Caco-2 (cell line): ENCODE measurements around the gene IL11. TPM values are rescaled to one million over a fixed set of nuclear protein-coding genes. Genes with fewer than 3 reads are reported as not detected.
A peak's percentile ranks its signal among the peaks of the same experiment; 100 is the strongest.

Experiments
- BruUV-seq: library from RNA; stranded (reverse); fragments of 400-500 nt; replicated peaks from 2 replicates; lab custom pipeline; 2021; lab: Mats Ljungman, UMichigan
- CTCF ChIA-PET: fragments of 300-600 bp; sonication (Branson Sonifier 250); formaldehyde crosslinking; loops from one replicate; lab custom pipeline; 2022; ENCODE audit warnings: antibody characterized with exemption; lab: Charles Lee
- POLR2A ChIA-PET: fragments of 300-600 bp; sonication (Branson Sonifier 250); formaldehyde crosslinking; loops from one replicate; lab custom pipeline; 2022; ENCODE audit warnings: antibody characterized with exemption; lab: Charles Lee
- DNase-seq, 2 experiments: peaks; one replicate each; pipeline versions ENCODE4 v3.0.0 to v3.0.0-alpha.2; 2020 to 2022
- H3K27me3 ChIP-seq: replicated peaks from 2 replicates; pipeline ENCODE4 v1.6.0; 2011; ENCODE audit warnings: low read length; ENCODE audit not compliant: control insufficient read depth, insufficient read depth
- H3K36me3 ChIP-seq: 2 replicates; pipeline ENCODE4 v1.5.1; 2011; ENCODE audit warnings: low read length; ENCODE audit not compliant: control insufficient read depth, insufficient read depth
- H3K4me1 ChIP-seq: fragments of 250-450 bp; sonication (Bioruptor Pico); 2 replicates; pipeline ENCODE4 v1.5.1; 2020; ENCODE audit warnings: mild to moderate bottlenecking
- H3K4me3 ChIP-seq: 2 replicates; pipeline ENCODE4 v1.5.1; 2011; ENCODE audit warnings: low read depth, mild to moderate bottlenecking, control low read depth, low read length
- H3K9me3 ChIP-seq: fragments of 250-450 bp; sonication (Bioruptor Pico); 2 replicates; pipeline ENCODE4 v1.5.1; 2020; ENCODE audit warnings: mild to moderate bottlenecking, moderate library complexity
- H3K27ac Mint-ChIP-seq: one replicate; pipeline ENCODE4 v1.8.0; 2022; ENCODE audit warnings: mixed read lengths; ENCODE audit not compliant: unreplicated experiment
- H3K27me3 Mint-ChIP-seq: one replicate; pipeline ENCODE4 v1.8.0; 2022; ENCODE audit warnings: mixed read lengths; ENCODE audit not compliant: insufficient read depth, unreplicated experiment
- H3K36me3 Mint-ChIP-seq: one replicate; pipeline ENCODE4 v1.8.0; 2022; ENCODE audit warnings: mild to moderate bottlenecking, mixed read lengths; ENCODE audit not compliant: insufficient read depth, unreplicated experiment
- H3K4me1 Mint-ChIP-seq: one replicate; pipeline ENCODE4 v1.8.0; 2022; ENCODE audit warnings: low read depth, mixed read lengths; ENCODE audit not compliant: unreplicated experiment
- H3K4me3 Mint-ChIP-seq: one replicate; pipeline ENCODE4 v1.8.0; 2022; ENCODE audit warnings: mild to moderate bottlenecking, moderate library complexity, mixed read lengths; ENCODE audit not compliant: unreplicated experiment
- H3K9me3 Mint-ChIP-seq: one replicate; pipeline ENCODE4 v1.8.0; 2022; ENCODE audit warnings: mixed read lengths; ENCODE audit not compliant: unreplicated experiment
- CTCF ChIP-seq, 2 experiments: fragments of 200-600 bp in 1 of 2; IDR thresholded peaks; 1 replicate in 1 of 2; 2 replicates in 1 of 2; pipeline versions ENCODE4 v1.5.1 to v1.8.0; 2011 to 2022; ENCODE audit warnings: antibody characterized with exemption in 1 of 2, control low read depth in 1 of 2, inconsistent platforms in 1 of 2, low read depth in 1 of 2, low read length in 1 of 2, mild to moderate bottlenecking in 1 of 2, moderate library complexity in 1 of 2; ENCODE audit not compliant: insufficient read depth in 1 of 2, severe bottlenecking in 1 of 2, unreplicated experiment in 1 of 2
- intact Hi-C: fragments of 100-400 bp; cut with micrococcal nuclease; formaldehyde crosslinking; loops from one replicate; pipeline ENCODE4 v1.10.0; 2022; ENCODE audit not compliant: unreplicated experiment
- total RNA-seq: library from RNA; stranded (reverse); gene quantifications from 2 replicates; pipeline ENCODE4 v1.2.3, GENCODE V29; 2022

Gene IL11
- total RNA-seq, 1 experiment from 2014 or later = 0.70 TPM

- H3K4me1 ChIP-seq = peaks cover 5% of the 10 kb centered on the region
- H3K36me3 ChIP-seq = peaks cover 3% of the 10 kb centered on the region; the same call in 1 of the 2 replicates
- BruUV-seq = no TSS peak
- TF ChIP-seq CTCF (IDR thresholded peaks at IDR 0.05; ENCODE audit: insufficient read depth in 1 of 2, low read depth in 1 of 2, low read length in 1 of 2, severe bottlenecking in 1 of 2, unreplicated experiment in 1 of 2) = no peak
- H3K27ac Mint-ChIP-seq = no peak overlapping the region
- no peaks in the 10 kb centered on the region for H3K9me3 Mint-ChIP-seq
- H3K4me3 ChIP-seq = no peak overlapping the region
- ChIA-PET CTCF (no interaction called here), POLR2A (interaction anchor here (0.6 kb wide), 1 partner anchor 8 kb away, joined by 3 read pairs; no protein-coding TSS in a partner anchor)
- intact Hi-C loops = no loop called here
- H3K9me3 ChIP-seq = no peaks in the 10 kb centered on the region
- H3K4me1 Mint-ChIP-seq = peaks cover 3% of the 10 kb centered on the region
- H3K4me3 Mint-ChIP-seq = no peak overlapping the region
- H3K27me3 Mint-ChIP-seq = peaks cover 5% of the 10 kb centered on the region
- DNase-seq = peak in 1 of 2 experiments; percentile 32
- no peaks in the 10 kb centered on the region; the same call in 1 of the 2 replicates for H3K27me3 ChIP-seq
- peaks cover 22% of the 10 kb centered on the region for H3K36me3 Mint-ChIP-seq
These were observed 22.7 kb downstream of the IL11 start for GRCh38 chr19:55347442-55348009.

GRCh38 chr19:55346725-55347441, 23.4 kb downstream of the IL11 start:
- Mint-ChIP-seq H3K27me3 (peaks cover 4% of the 10 kb centered on the region), H3K27ac (no peak overlapping the region), H3K4me1 (no peaks in the 10 kb centered on the region), H3K36me3 (peaks cover 20% of the 10 kb centered on the region), H3K9me3 (no peaks in the 10 kb centered on the region), H3K4me3 (no peak overlapping the region)
- Histone ChIP-seq H3K36me3 (peaks cover 3% of the 10 kb centered on the region; the same call in 1 of the 2 replicates), H3K4me1 (no peaks in the 10 kb centered on the region), H3K4me3 (no peak overlapping the region), H3K27me3 (no peaks in the 10 kb centered on the region; the same call in 1 of the 2 replicates), H3K9me3 (no peaks in the 10 kb centered on the region)
- TF ChIP-seq CTCF (IDR thresholded peaks at IDR 0.05; ENCODE audit: insufficient read depth in 1 of 2, low read depth in 1 of 2, low read length in 1 of 2, severe bottlenecking in 1 of 2, unreplicated experiment in 1 of 2) = no peak
- CTCF ChIA-PET = no interaction called here
- BruUV-seq = no TSS peak
- peak in 1 of 2 experiments; percentile 28 for DNase-seq
- POLR2A ChIA-PET = interaction anchor here (0.6 kb wide), 1 partner anchor 8 kb away, joined by 3 read pairs; no protein-coding TSS in a partner anchor
- intact Hi-C loops = no loop called here

GRCh38 chr19:55345818-55346724, 24.2 kb downstream of the IL11 start:
- Mint-ChIP-seq H3K9me3 (no peaks in the 10 kb centered on the region), H3K27me3 (no peaks in the 10 kb centered on the region), H3K4me1 (peaks cover 6% of the 10 kb centered on the region), H3K4me3 (no peak overlapping the region), H3K36me3 (peaks cover 20% of the 10 kb centered on the region), H3K27ac (no peak overlapping the region)
- CTCF ChIA-PET = no interaction called here
- TF ChIP-seq CTCF (IDR thresholded peaks at IDR 0.05; ENCODE audit: insufficient read depth in 1 of 2, low read depth in 1 of 2, low read length in 1 of 2, severe bottlenecking in 1 of 2, unreplicated experiment in 1 of 2) = no peak
- Histone ChIP-seq H3K9me3 (no peaks in the 10 kb centered on the region), H3K4me1 (peaks cover 5% of the 10 kb centered on the region; the same call in 1 of the 2 replicates), H3K27me3 (no peaks in the 10 kb centered on the region), H3K4me3 (no peak overlapping the region), H3K36me3 (peaks cover 3% of the 10 kb centered on the region; the same call in 1 of the 2 replicates)
- peak in 1 of 2 experiments; percentile 33 for DNase-seq
- POLR2A ChIA-PET = no interaction called here
- intact Hi-C loops = no loop called here
- BruUV-seq = no TSS peak
